ENCODE measurements around the gene MICAL2.

MICAL2 gene

DNA sequence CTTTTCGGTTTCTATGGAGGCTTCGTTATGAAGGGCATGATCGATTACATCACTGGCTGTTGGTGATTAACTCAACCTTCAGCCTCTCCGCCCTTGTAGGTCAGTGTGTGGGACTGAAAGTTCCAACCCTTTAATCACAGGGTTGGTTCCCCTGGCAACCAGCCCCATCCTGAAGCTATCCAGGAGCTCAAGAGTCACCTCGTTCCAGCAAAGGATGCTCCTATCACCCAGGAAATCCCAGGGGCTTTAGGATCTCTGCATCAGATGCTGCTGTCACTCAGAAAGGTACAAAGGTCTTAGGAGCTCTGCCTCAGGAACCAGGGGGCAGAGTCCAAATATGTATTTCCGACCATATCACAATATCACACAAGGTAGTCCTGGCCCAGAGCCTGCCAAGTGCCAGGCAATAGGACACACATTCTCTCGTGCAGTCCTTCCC lies 143.5 kb downstream of the MICAL2 start:
- DNase-seq = no peak

DNA sequence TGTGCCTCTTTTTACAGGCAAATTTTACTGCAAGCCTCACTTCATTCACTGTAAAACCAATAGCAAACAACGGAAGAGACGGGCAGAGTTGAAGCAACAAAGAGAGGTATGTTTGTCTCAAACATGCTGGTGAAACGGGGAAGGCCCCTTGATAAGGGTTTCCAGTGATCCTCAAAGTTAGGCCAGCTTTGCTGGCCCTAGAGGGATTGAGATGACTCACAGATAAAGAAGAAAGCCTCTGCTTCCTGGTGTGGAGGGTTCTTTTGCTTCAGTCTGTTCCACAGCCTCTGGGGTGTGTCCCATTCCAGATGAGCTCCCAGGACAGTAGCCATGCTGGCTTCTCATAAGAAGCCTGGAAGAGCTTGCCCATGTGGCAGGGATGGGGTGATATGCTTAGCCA lies 148.1 kb downstream of the MICAL2 start:
- DNase-seq = no peak

DNA sequence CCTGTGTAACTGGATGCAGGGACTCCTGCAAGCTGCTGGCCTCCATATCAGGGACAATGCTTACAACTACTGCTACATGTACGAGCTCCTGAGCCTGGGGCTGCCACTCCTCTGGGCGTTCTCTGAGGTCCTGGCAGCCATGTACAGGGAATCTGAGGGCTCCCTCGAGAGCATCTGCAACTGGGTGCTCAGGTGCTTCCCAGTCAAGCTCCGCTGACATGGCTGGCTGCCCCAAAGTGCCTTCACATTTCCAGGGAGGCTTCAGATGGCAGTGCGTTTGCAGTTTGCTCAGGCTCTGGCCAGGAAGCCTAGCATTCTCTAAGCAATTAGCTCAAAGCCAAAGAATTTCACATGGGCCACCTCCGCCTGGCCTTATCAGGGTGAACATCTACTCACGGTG lies 149.6 kb downstream of the MICAL2 start:
- no peak for DNase-seq

DNA sequence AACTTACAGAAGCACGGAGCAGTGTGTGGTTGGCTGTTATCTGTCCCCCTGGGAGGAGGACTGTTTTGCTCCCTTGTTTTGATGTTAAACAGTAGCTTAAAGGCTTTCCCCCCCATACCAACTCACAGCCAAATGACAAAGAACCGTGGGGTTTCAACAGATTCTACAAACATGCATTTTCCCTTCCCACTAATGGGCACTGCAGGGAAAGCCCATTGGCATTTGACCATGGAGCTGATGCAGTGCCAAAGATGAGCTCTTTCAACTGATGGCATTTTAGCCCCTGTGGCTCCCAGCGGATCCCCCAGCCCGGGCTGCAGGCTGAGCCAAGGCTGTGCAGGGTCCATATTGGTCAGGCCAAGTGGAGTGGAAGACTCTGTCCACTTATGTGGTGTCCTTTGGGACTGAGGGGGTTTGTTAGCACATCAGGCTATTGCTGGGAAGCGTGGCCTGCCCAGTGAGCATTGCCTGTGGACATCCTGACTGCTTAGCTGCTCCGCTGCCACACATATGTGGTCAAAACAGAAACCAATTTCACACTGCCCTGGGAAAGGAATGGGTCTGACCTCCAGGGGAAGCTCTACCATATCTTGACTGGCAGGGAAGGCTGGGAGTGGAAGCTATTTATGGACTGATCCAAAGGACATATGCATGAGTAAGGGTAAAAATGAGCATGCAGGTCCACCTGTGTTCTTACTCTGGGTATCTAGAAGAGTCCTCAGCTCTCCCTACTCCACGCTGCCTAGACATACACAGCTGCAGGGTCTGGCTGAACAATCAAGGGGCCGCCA lies 150.5 kb downstream of the MICAL2 start:
- no peak for DNase-seq

DNA sequence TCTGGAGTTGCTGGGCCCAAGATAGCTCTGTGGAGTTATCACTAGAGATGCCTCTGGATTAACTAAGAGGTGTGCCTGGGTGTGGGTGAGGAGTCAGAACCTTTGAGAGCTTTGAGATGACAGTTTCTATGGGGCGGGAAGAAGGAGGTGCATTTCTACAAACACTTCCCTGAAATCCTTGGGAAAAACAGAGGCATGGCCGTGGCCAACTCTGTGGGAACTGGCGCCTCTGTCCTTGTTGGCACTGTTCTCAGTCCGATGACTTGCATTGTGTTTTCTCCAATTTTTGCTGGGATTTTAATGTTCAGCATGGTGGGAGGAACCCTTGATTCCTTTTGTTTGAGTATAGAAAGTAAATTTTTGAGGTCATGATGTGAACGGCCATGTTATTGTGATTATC lies 151.2 kb downstream of the MICAL2 start:
- no peak for DNase-seq

DNA sequence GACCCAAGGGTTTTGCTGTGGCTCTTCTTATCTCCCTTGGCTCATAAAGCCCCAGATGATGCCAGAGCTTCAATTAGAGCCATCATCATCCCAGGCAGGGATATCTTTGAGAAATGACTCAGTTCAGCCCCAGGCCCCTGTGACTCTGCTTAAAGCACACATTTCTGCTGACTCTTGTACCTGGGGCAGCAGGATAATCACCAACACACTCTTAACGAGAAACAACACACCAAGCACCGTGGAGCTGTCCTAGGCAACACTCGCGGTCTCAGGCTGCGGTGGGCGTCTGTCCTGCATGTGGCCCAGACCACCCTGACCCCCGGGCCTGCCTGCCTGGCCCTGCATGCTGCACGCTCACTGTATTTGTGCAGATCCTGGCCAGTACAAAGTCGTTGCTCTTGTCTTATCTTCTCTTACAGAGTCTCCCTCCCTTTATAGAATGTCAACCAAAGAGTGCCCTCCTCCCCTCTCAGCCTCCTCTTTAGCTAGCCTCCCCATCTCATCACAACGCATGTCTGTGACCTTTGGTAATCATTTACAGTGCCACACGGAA lies 152.8 kb downstream of the MICAL2 start:
- DNase-seq = no peak

DNA sequence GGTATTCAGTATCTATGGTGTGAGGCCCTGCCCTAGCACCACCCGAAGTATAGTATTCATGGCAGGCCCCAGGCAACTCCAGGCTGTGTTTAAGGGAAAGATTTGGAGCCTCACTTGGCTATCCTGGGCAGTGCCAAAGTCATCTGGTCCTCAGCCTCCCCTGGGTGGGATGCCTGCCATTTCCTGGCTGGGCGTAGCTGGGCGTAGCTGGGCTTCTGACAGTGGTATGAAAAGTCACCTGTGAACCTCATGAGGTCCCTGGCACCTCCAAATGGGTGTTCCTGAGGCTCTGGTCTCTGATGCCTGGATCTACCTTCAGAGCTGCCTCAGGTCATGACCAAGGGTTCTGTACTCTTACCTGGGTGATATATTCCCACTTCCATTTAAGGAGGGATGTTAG lies 154.0 kb downstream of the MICAL2 start:
- no peak for DNase-seq

DNA sequence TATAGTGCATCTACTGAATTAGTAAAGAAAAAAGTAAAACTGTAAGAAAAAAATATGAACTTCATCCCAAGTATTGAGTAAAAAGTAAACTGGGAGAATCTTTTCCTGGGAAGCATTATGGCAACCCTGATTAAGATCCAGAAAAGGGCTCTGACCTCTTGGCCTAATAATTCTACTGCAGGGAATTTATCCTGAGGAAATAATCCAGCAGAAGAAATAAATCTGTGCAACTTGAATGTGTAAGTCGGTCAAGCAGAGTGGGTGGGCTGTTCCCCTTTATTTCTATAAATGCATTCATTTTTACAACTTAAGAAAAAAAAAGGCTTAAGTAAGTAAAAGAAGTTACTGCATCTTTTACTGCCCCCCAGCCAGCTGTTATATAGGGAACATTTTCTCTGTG lies 155.7 kb downstream of the MICAL2 start:
- no peak for DNase-seq

DNA sequence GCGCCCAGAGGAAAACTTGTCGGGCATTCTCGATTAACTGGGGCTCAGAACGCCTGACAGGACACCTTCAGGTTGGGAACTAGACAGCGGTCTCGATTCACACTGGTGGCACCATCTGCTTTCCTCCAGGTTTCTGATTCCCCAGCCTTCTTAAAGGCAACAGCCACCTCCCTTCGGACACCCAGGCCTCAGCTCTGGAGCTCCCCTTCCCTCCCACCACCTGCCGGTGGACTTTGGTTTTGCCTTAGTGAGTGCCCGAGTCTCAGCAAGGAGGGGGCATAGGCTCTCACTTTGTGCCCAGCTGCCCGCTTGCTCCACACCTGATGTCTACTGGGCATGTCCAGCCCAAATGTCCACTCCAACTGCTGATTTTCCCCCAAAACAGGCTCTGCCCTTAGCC lies 156.6 kb downstream of the MICAL2 start:
- DNase-seq = no peak

DNA sequence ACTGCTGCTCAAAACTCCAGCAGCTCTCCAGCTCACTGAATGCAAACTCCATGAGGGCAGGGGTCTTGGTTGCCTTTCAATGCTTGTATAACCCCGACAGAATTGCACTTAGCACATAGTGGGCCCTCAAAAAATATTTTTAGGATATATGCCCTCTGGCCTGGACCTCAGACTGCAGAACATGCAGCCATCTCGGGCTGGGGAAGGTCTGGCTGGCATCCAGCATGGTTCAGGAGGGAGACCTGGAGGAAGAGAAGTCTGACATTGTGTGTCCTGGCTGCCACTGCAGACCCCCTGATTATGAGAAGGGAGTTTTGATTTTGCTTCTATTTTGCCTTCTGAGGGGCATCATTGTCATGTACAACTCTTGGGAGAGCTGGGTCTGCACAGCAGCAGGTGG lies 157.5 kb downstream of the MICAL2 start:
- DNase-seq = no peak

DNA sequence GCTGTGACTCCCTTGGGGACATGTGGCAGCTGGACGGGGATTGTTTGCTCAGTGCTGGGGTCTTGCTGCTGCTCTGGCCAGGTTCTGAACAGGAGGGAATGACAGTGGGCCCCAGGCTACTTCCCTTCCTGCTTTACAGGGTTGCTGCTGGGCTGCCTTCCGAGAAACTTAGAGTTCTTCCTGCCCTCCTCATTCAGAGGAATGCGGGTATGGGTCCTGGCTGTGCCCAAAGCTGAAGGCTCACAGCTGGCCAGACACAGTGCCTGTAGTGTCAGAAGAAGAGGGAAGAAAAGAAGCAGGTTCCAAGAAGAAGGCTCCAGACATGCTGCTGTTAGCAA lies 158.7 kb downstream of the MICAL2 start:
- no peak for DNase-seq

DNA sequence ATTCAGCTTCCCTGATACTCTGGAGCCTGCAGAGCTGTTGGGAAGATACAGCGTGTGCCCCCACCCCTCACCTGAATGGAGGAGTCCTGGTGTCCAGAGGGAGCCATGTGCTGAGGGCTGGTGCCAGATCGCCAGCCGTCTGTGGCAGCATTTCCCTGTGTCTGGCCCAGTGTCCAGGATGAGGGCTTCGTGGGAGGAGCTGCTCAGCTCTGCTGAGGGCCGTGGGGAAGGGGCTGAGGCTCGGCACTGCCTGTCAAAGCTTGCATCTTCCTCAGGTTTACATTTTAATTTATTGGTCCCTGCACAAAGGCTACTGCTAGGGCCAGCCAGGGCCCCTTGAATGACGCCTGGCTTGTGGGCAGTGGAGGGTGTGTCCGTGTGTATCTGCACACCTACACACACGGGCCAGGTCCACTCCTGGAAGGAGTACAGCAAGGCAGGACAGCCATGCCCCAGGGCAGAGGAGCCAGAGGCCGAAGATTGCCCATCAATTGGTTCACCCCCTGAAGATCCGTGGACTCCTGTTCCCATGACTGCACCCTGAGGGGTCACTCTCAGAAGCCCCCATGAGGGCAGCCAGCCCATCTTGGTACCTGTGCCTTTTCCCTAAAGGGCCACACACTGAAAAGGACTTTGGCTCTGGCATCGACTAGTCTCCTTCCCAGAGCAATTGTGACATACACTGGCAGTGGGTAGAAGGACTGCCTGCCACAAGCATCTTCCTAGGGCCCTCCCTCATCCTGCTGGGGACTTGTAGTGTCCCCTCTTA lies 159.2 kb downstream of the MICAL2 start:
- DNase-seq = peak in 1 of 2 experiments; percentile 34

DNA sequence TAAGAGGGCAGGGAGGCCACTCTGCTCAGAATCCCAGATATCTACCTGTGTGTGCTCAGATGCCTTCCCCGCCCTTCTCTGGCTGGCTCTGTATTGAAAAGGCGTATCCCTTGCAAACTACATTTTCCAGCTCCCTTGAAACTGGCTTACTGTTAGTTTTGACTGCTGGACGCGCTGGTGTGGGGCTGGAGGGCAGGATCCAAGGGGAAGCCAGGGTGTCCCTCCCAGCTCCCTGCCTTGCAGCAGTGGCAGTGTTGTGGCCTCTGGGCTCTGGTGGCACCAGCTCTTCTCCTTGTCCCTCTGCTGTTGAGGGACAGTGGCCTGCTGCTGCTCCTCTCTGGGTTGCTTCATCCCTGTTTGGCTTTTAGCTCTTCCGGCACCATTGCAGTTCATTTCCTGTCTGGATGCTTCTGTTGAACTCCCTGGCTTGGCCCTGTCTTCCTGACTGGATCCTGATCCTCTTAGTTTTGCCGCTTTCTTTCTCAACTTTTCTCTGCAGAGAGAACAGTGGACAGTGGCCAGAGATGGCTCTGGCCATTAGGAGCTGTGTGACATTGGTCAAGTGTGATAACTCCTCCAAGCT lies 159.9 kb downstream of the MICAL2 start:
- no peak for DNase-seq

DNA sequence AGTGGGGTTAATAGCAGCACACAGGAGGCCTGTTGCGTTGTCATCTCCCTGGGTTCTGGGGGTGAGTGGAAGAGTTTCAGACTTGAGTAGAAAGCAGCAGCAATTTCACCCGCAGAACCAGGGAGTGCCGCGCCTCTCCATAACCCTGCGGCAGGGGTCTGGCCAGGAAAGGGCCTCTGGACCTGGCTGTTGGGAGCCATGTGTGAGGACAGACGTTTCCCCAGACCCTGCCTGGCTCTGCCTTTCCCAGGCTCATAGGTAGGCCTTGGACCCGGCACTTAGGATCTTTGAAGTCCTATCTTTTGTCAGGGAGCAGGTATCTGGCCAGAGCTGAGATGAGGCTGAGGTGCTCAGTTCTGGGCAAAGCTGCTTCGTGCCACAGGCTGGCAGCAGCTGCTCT lies 160.4 kb downstream of the MICAL2 start:
- no peak for DNase-seq

DNA sequence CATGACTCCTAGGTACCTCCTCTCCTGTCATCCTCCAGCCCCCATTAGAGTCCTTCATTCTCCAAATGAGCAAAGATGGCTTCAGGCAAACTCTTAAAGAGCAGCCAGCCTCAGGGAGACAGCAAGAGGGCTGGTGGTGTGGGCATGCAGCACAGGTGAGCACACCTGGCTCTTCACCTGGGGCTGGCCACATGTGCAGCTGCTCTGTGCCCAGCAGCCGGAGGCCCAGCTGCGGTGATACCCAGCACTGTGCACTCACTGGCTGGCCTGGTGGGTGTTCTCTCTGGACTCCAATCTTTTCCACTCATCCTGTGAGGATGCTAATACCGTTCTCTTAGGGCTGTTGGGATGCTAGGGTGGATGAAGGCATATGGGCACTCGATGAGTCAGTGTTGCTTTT lies 160.9 kb downstream of the MICAL2 start:
- DNase-seq = no peak

DNA sequence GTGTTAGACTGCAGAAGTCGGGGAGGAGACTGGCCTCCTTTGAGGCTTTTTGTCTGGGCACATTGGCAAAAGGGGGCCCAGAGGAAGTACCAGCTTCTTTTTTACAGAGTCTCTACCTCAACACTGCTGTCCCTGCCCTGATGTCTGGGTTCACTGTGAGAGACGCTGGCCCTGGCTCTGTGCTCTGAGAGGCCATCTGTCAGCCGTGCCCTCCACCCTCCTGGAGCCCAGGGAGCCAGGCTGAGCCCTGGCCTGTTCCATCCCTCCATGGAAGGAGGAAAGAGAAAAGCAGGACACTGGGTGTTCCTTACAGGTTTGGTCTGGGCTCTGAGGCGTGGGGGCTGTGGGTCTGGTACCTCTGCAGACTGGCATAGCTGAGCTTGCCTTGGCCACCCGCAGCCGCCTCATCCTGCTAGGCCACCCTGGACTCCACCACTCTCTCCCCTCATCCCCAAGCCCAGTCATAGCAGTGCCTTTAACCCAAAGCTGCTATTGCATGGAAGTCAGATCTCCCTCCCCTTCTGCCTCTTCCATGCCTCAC lies 161.5 kb downstream of the MICAL2 start:
- peak; percentile 32 to 75 for DNase-seq

DNA sequence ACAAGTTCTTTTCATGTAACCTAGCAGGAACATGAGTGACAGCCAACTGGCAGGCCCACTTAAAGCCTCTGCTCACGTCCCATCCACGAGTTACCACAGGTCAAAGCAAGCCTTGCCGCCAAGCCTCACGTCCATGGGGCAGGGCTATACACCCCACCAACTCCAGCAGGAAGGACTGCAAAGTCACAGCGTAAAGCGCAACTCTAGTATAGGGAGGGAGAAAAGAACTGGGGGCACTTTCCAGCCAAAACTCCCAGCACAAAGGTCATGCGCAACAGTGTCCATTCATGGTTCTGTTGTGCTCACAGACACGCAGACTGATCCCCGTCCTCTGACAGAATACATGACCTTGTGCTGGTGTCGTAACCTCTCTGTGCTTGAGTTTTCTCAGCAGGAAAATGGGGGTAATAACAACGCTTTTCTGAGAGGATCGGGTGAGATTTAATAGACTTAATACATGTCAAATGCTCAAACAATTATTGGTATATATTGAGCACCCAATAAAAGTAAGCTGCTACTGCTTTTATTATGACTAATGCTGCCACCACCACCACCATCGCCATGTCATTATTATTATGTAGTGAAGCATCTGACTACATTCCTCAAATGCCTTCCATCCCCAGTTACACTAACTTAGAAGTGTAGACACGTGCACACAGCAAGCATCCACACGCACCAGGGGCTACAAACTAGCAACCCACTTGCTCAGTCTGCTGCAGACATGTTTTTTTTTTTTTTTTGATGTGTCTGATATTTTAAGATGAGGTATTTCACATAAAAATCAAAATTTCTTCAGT lies 162.6 kb downstream of the MICAL2 start:
- no peak for DNase-seq

DNA sequence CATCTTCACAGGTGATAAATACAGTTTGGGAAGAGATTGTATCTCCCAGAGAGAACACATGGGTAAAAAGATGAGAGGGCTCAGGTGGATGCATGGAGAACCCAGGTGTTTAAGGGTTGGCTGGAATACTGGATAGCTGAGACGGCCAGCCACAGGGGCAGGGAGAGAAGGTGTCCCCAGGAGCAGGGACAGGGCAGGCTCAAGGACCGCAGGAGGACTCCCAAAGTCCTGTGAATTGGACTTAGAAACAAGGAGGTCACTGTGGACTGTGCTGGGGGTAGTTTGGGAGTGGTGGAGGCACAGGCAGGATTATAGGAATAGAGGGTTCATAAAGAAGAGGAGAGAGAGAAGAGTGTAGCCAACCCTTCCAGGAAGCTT lies 163.2 kb downstream of the MICAL2 start:
- no peak for DNase-seq

DNA sequence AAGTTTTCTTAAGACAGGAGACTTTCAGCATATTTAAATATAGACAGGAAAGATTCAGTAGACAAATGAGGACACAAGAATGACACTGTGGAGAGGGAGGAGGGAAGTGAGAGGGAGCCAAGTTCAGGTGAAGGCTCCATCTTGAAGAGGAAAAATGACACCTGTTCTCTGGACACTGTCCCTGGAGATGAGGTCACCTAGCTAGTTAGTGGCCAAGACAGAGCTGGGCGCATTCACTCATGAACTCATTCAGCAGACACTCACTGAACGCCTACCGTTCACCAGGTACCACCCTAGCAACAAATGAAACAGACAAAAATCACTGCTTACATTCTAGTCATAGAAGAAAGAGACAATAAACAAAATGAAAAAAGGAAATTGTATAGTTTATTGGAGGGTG lies 163.7 kb downstream of the MICAL2 start:
- DNase-seq = peak; percentile 82 to 89

DNA sequence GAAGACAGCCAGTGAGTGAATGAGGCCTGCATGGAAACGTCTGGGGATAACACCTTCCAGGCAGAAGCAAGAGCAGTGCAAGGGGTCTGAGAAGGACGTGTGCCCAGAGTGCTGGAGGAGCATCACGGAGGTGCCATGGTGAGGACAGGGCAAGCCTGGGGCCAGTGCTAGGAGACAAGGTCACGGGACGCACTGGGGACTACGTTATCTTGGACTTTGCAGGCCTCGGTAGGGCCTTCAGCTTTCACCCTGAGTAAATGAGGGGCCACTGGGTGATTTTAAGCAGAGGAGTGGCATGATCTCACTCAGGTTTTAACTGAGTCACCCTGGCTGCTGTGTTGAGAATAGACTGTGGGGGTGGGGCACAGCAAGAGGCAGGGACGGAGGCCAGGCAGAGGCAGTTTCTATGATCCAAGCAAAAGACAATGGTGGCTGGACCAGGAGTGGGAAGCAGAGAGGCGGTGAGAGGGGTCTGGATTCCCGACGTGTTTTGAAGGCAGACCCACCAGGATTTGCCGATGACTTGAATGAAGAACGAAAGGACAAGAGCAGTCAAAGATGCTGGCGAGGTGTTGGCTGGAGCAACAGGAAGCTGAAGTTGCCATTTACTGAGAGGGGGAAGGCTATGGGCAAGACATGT lies 164.3 kb downstream of the MICAL2 start:
- DNase-seq = no peak

DNA sequence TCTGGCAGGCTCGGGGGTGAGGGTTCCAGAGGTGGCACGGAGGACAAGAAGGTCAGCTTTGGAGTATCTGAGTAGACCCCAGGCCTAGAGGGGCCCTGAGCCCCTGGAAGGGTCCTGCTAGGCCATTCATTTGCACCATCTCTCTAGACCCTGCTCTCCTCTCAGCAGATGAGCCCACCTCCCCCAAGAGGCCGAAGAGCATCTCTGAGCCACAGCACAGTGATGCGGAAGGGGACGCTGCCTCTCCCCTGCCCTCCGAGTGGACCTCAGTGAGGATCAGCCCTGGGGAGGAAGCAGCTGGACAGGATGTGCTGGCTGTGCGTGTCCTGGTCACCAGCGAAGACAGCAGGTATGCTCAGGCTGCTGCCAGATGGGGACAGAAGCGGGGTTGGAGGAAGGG lies 165.4 kb downstream of the MICAL2 start:
- no peak for DNase-seq

DNA sequence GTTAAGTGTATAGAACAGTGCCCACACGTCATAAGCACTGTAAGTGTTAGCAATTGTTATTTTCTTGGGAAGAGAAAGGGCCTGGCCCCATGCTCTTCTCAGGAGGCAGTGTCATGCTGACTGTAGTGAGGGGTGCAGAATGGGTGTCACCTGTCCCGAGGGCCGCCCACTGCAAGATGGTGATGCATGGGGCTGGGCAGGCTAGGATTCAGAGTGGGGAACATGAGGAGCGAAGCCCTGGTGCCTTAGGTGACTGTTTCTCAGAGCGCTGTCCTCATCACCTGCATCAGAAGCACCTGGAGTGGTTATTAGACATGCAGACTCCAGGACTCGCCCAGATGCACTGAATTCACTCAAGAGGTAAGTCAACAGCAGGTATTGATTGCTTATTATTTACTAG lies 166.0 kb downstream of the MICAL2 start:
- DNase-seq = no peak
